Neuronal stem cell (in vitro differentiated cells): Measurements from ENCODE around the gene SPATA13.

ENCODE experiments used
- DNase-seq: peaks from one replicate; pipeline ENCODE4 v3.0.0-alpha.2; 2013; ENCODE audit warnings: low spot score
- H2AFZ ChIP-seq: one replicate; pipeline ENCODE4 v1.6.1; 2013; ENCODE audit warnings: mild to moderate bottlenecking, low read length, inconsistent platforms
- H2AK5ac ChIP-seq: 2 replicates; pipeline ENCODE4 v1.6.1; 2013; ENCODE audit warnings: low read depth, mild to moderate bottlenecking, inconsistent platforms, low read length, moderate library complexity, mixed read lengths
- H2BK120ac ChIP-seq: 2 replicates; pipeline ENCODE4 v1.6.1; 2013; ENCODE audit warnings: low read depth, mild to moderate bottlenecking, inconsistent platforms, low read length, moderate library complexity, mixed read lengths
- H2BK12ac ChIP-seq: one replicate; pipeline ENCODE4 v1.6.1; 2013; ENCODE audit warnings: low read length, inconsistent platforms
- H2BK15ac ChIP-seq: 2 replicates; pipeline ENCODE4 v1.6.1; 2013; ENCODE audit warnings: mild to moderate bottlenecking, low read length, inconsistent platforms, mixed read lengths
- H2BK5ac ChIP-seq: one replicate; pipeline ENCODE4 v1.6.1; 2013; ENCODE audit warnings: inconsistent platforms, mild to moderate bottlenecking, low read length, moderate library complexity
- H3K14ac ChIP-seq: one replicate; pipeline ENCODE4 v1.6.1; 2013; ENCODE audit warnings: low read length, inconsistent platforms
- H3K18ac ChIP-seq: 2 replicates; pipeline ENCODE4 v1.6.1; 2013; ENCODE audit warnings: low read length, inconsistent platforms
- H3K23ac ChIP-seq: 2 replicates; pipeline ENCODE4 v1.6.1; 2013; ENCODE audit warnings: low read depth, mild to moderate bottlenecking, mixed read lengths, low read length, inconsistent platforms; ENCODE audit not compliant: poor library complexity
- H3K27ac ChIP-seq: replicated peaks from 3 replicates; pipeline ENCODE4 v1.5.1; 2013; ENCODE audit warnings: low read length, inconsistent platforms
- H3K27me3 ChIP-seq, 3 experiments: 2 replicates each; pipeline ENCODE4 v1.6.1; 2013; ENCODE audit warnings: low read length in 3 of 3, mild to moderate bottlenecking in 2 of 3, inconsistent platforms in 1 of 3, low read depth in 1 of 3, mixed read lengths in 1 of 3, moderate library complexity in 1 of 3; ENCODE audit not compliant: control insufficient read depth in 3 of 3, insufficient read depth in 3 of 3
- H3K36me3 ChIP-seq, 2 donors: replicated peaks in 1 of 2; 2 replicates each; pipeline ENCODE4 v1.6.1; 2013; ENCODE audit warnings: low read length in 2 of 2; ENCODE audit not compliant: control insufficient read depth in 2 of 2, insufficient read depth in 2 of 2
- H3K4ac ChIP-seq: 2 replicates; pipeline ENCODE4 v1.6.1; 2013; ENCODE audit warnings: inconsistent platforms, mild to moderate bottlenecking, low read length, moderate library complexity
- H3K4me1 ChIP-seq, 2 donors: 1 replicate in 1 of 2; 2 replicates in 1 of 2; pipeline ENCODE4 v1.6.1; 2013; ENCODE audit warnings: low read length in 2 of 2, low read depth in 1 of 2; ENCODE audit not compliant: control insufficient read depth in 2 of 2, insufficient read depth in 1 of 2
- H3K4me2 ChIP-seq: one replicate; pipeline ENCODE4 v1.6.1; 2013; ENCODE audit warnings: mild to moderate bottlenecking, low read length, inconsistent platforms; ENCODE audit not compliant: insufficient read depth, poor library complexity, severe bottlenecking
- H3K4me3 ChIP-seq, 2 donors: 2 replicates each; pipeline ENCODE4 v1.5.1; 2013; ENCODE audit warnings: low read length in 2 of 2, mild to moderate bottlenecking in 2 of 2, inconsistent platforms in 1 of 2, moderate library complexity in 1 of 2
- H3K79me1 ChIP-seq: one replicate; pipeline ENCODE4 v1.6.1; 2013; ENCODE audit warnings: low read depth, mild to moderate bottlenecking, inconsistent platforms, low read length, moderate library complexity
- H3K9ac ChIP-seq: one replicate; pipeline ENCODE4 v1.6.1; 2013; ENCODE audit warnings: mild to moderate bottlenecking, low read depth, low read length, inconsistent platforms; ENCODE audit not compliant: poor library complexity
- H3K9me3 ChIP-seq, 2 donors: replicated peaks in 1 of 2; 2 replicates each; pipeline versions ENCODE3 to v1.6.1; 2013; ENCODE audit warnings: low read length in 2 of 2, mild to moderate bottlenecking in 2 of 2, inconsistent platforms in 1 of 2, low read depth in 1 of 2, mixed read lengths in 1 of 2, moderate library complexity in 1 of 2; ENCODE audit not compliant: control insufficient read depth in 2 of 2, insufficient read depth in 1 of 2
- H4K8ac ChIP-seq: one replicate; pipeline ENCODE4 v1.6.1; 2013; ENCODE audit warnings: low read depth, mild to moderate bottlenecking, inconsistent platforms, low read length, moderate library complexity
- H4K91ac ChIP-seq: one replicate; pipeline ENCODE4 v1.6.1; 2013; ENCODE audit warnings: low read length, low read depth, mild to moderate bottlenecking, inconsistent platforms; ENCODE audit not compliant: poor library complexity
- WGBS, 2 donors: extraction: QIAGEN DNeasy Blood & Tissue Kit; methylation state at CpG; one replicate each; pipeline ENCODE4 v1.1.7; 2013; ENCODE audit warnings: missing lambda C conversion rate in 2 of 2, mixed read lengths in 1 of 2; ENCODE audit not compliant: insufficient read length in 2 of 2, insufficient replicate concordance in 1 of 2; ENCODE audit errors: extremely low coverage in 2 of 2; 5-methylcytosine and 5-hydroxymethylcytosine counted together

SPATA13 gene

GRCh38 chr13:24167666-24168391, 7.3 kb downstream of the SPATA13 start:
- WGBS, 2 donors, result no CpG with 5 or more reads among the region's 6 CpGs
- Histone ChIP-seq H3K27ac (no peak overlapping the region), H2BK5ac (no peak overlapping the region), H2BK120ac (no peak overlapping the region), H3K36me3 (peaks cover 10 to 78% of the 10 kb centered on the region in 2 donors), H3K79me1 (peaks cover 11% of the 10 kb centered on the region), H3K27me3 (no peaks in the 10 kb centered on the region), H3K14ac (no peak overlapping the region), H3K18ac (no peak overlapping the region), H3K9me3 (peaks cover 0 to 7% of the 10 kb centered on the region in 2 donors), H4K91ac (no peak overlapping the region), H3K4me1 (peaks cover 17 to 21% of the 10 kb centered on the region in 2 donors), H4K8ac (no peak overlapping the region), H3K4me3 (no peak overlapping the region), H3K4ac (no peak overlapping the region), H3K9ac (no peak overlapping the region), H3K23ac (no peak overlapping the region), H2AFZ (no peak overlapping the region), H2BK12ac (no peak overlapping the region), H2AK5ac (no peak overlapping the region), H3K4me2 (no peak overlapping the region), H2BK15ac (no peak overlapping the region)
- DNase-seq, result no peak

GRCh38 chr13:24168392-24168750, 7.9 kb downstream of the SPATA13 start:
- Histone ChIP-seq H2AK5ac (no peak overlapping the region), H3K18ac (no peak overlapping the region), H3K9me3 (peaks cover 0 to 7% of the 10 kb centered on the region in 2 donors), H2BK5ac (no peak overlapping the region), H2AFZ (no peak overlapping the region), H3K36me3 (peaks cover 10 to 78% of the 10 kb centered on the region in 2 donors), H4K8ac (no peak overlapping the region), H3K14ac (no peak overlapping the region), H3K4ac (no peak overlapping the region), H3K4me1 (peaks cover 17 to 21% of the 10 kb centered on the region in 2 donors), H3K9ac (no peak overlapping the region), H2BK15ac (no peak overlapping the region), H3K79me1 (peaks cover 11% of the 10 kb centered on the region), H3K23ac (no peak overlapping the region), H3K4me3 (no peak overlapping the region), H2BK120ac (no peak overlapping the region), H4K91ac (no peak overlapping the region), H2BK12ac (no peak overlapping the region), H3K27ac (no peak overlapping the region), H3K27me3 (no peaks in the 10 kb centered on the region), H3K4me2 (no peak overlapping the region)
- no CpG with 5 or more reads among the region's 6 CpGs for WGBS, 2 donors
- DNase-seq, result no peak

- DNase-seq, result no peak
- H3K27me3 ChIP-seq, result no peaks in the 10 kb centered on the region
- peaks cover 11% of the 10 kb centered on the region for H3K79me1 ChIP-seq
- H3K4me2 ChIP-seq, result no peak overlapping the region
- H3K9ac ChIP-seq, result no peak overlapping the region
- peaks cover 17 to 21% of the 10 kb centered on the region in 2 donors for H3K4me1 ChIP-seq
- H3K23ac ChIP-seq, result no peak overlapping the region
- no peak overlapping the region for H3K4ac ChIP-seq
- peak overlapping the region; percentile 5 for H2BK15ac ChIP-seq
- H3K36me3 ChIP-seq, result peaks cover 10 to 74% of the 10 kb centered on the region in 2 donors
- no peak overlapping the region for H3K4me3 ChIP-seq
- no peak overlapping the region for H2AK5ac ChIP-seq
- no peak overlapping the region for H4K91ac ChIP-seq
- WGBS, 2 donors, result no CpG with 5 or more reads among the region's 5 CpGs
- no peak overlapping the region for H2BK5ac ChIP-seq
- no peak overlapping the region for H2AFZ ChIP-seq
- H3K27ac ChIP-seq, result no peak overlapping the region
- H2BK12ac ChIP-seq, result no peak overlapping the region
- no peak overlapping the region for H3K18ac ChIP-seq
- no peak overlapping the region for H2BK120ac ChIP-seq
- peaks cover 0 to 7% of the 10 kb centered on the region in 2 donors for H3K9me3 ChIP-seq
- H3K14ac ChIP-seq, result no peak overlapping the region
- H4K8ac ChIP-seq, result no peak overlapping the region
Measured at GRCh38 chr13:24168979-24169378, 8.5 kb downstream of the SPATA13 start.

GRCh38 chr13:24172071-24172470, 11.6 kb downstream of the SPATA13 start:
- H3K4me1 ChIP-seq, result peaks cover 7 to 18% of the 10 kb centered on the region in 2 donors
- H2BK15ac ChIP-seq, result no peak overlapping the region
- peaks cover 7% of the 10 kb centered on the region for H3K79me1 ChIP-seq
- H3K9me3 ChIP-seq, result peaks cover 0 to 7% of the 10 kb centered on the region in 2 donors
- no peak overlapping the region for H4K91ac ChIP-seq
- no peak overlapping the region for H2AFZ ChIP-seq
- H3K4ac ChIP-seq, result no peak overlapping the region
- H2BK12ac ChIP-seq, result no peak overlapping the region
- no peak overlapping the region for H3K23ac ChIP-seq
- H3K4me2 ChIP-seq, result no peak overlapping the region
- H3K36me3 ChIP-seq, result peaks cover 4 to 43% of the 10 kb centered on the region in 2 donors
- DNase-seq, result no peak
- H4K8ac ChIP-seq, result no peak overlapping the region
- H3K18ac ChIP-seq, result no peak overlapping the region
- H2BK5ac ChIP-seq, result no peak overlapping the region
- H3K27ac ChIP-seq, result no peak overlapping the region
- H2BK120ac ChIP-seq, result no peak overlapping the region
- no peaks in the 10 kb centered on the region for H3K27me3 ChIP-seq
- H3K14ac ChIP-seq, result no peak overlapping the region
- no CpG with 5 or more reads among the region's 4 CpGs for WGBS, 2 donors
- H2AK5ac ChIP-seq, result no peak overlapping the region
- H3K9ac ChIP-seq, result no peak overlapping the region
- H3K4me3 ChIP-seq, result no peak overlapping the region
